Measurements from ENCODE around the gene EIF4EBP2.

Gene EIF4EBP2

DNA sequence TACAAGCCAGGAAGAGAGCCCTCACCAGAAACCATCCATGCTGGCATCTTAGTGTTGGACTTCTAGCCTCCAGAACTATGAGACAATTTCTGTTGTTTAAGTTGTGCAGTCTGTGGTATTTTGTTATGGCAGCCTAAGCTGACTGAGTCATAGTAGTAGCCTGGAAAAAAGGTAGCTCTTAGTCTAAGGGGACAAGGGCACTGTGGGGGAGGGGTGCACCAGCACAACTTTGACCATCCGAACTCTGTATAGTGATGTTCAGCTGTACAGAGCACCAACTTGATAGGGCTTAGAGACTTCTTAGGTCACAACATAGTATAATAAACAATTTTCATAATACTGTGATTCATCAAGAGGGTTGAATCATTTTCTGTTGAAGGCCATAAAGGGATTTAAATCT, 14.3 kb downstream of the EIF4EBP2 start:
- no peak for TF ChIP-seq ZFX (IDR thresholded peaks at IDR 0.05)
- TF ChIP-seq, protein P1, sequence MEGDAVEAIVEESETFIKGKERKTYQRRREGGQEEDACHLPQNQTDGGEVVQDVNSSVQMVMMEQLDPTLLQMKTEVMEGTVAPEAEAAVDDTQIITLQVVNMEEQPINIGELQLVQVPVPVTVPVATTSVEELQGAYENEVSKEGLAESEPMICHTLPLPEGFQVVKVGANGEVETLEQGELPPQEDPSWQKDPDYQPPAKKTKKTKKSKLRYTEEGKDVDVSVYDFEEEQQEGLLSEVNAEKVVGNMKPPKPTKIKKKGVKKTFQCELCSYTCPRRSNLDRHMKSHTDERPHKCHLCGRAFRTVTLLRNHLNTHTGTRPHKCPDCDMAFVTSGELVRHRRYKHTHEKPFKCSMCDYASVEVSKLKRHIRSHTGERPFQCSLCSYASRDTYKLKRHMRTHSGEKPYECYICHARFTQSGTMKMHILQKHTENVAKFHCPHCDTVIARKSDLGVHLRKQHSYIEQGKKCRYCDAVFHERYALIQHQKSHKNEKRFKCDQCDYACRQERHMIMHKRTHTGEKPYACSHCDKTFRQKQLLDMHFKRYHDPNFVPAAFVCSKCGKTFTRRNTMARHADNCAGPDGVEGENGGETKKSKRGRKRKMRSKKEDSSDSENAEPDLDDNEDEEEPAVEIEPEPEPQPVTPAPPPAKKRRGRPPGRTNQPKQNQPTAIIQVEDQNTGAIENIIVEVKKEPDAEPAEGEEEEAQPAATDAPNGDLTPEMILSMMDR (conservative IDR thresholded peaks at IDR 0.05) = no peak

DNA sequence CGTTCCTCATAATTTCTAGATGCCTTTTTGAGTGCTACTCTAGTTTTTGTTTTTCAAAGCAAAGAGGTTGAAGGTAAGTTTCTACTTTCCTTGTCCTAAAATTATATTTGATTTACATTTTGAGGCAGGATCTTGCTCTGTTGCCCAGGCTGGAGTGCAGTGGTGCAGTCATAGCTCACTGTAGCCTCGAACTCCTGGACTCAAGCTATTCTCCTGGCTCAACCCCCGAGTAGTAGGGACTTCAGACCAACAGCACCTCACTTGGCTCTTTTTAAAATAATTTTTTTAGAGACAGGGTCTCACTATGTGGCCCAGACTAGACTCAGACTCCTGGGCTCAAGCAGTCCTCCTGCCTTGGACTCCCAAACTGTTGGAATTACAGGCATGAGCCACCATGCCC, 14.8 kb downstream of the EIF4EBP2 start:
- H3K27ac ChIP-seq = no peak overlapping the region
- TF ChIP-seq, protein P1 (conservative IDR thresholded peaks at IDR 0.05) = no peak

More for the DNA sequence above, 14.3 kb downstream of the EIF4EBP2 start:
- H3K27ac ChIP-seq = no peak overlapping the region

DNA sequence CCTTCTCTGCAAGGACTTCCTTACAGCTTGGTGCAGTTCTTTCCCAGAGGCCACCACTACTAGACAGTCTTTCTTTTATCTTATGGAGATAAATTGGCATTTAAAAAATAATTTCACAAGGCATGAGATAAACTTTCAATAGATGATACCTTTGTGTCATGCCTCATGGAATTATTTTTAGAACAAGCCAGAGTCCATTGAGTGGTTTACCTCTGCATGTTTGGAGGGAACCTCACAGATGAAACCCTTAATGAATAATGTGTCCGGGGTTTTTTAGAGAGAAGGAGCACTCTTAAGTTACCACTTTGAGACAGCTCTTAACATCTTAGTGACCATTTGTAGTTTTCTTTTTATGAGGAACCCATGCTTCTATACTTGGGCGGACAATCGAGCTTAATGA, 20.4 kb downstream of the EIF4EBP2 start:
- TF ChIP-seq, protein P1 (conservative IDR thresholded peaks at IDR 0.05) = no peak
- no peak for TF ChIP-seq ZFX (IDR thresholded peaks at IDR 0.05)
- no peak overlapping the region for H3K27ac ChIP-seq

DNA sequence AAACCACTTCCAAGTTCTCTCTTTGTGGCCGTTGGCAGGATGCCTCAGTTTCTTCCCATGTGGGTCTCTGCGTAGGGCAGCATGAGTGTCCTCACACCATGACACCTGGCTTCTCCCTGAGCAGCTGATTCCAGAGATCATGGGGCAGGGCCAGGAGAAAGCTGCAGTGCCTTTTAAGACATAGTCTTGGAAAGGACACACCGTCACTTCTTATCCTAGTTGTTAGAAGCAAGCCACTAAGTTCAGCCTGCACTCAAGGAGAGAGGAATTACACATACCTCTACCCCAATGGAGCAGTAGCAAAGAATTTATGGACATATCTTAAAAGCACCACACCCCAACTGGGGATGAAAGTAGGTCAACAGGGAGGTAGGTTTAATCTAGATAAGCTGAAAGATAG, 21.2 kb downstream of the EIF4EBP2 start:
- no peak overlapping the region for H3K27ac ChIP-seq
- TF ChIP-seq, protein P1 (conservative IDR thresholded peaks at IDR 0.05) = no peak
- no peak for TF ChIP-seq ZFX (IDR thresholded peaks at IDR 0.05)

DNA sequence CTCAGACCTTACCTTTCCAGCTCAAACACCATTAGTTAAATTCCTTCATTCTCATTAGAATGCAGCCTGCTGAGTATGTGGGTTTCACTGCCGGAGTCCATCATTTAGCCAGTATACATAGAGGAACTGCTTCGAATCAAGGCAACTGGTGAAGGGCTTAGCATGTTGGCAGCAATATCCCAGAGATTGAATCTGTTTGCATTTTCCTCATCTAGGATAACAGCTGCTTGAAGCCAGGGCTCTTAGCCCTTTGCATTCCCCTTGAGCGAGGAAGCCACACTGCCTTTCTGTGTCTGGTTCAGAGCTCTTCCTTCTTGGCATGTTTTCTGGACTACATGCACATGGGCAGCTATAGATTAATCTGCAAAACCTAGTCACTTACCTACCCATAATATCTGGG, 22.9 kb downstream of the EIF4EBP2 start:
- H3K27ac ChIP-seq = no peak overlapping the region
- no peak for TF ChIP-seq ZFX (IDR thresholded peaks at IDR 0.05)
- TF ChIP-seq, protein P1 (conservative IDR thresholded peaks at IDR 0.05) = no peak

DNA sequence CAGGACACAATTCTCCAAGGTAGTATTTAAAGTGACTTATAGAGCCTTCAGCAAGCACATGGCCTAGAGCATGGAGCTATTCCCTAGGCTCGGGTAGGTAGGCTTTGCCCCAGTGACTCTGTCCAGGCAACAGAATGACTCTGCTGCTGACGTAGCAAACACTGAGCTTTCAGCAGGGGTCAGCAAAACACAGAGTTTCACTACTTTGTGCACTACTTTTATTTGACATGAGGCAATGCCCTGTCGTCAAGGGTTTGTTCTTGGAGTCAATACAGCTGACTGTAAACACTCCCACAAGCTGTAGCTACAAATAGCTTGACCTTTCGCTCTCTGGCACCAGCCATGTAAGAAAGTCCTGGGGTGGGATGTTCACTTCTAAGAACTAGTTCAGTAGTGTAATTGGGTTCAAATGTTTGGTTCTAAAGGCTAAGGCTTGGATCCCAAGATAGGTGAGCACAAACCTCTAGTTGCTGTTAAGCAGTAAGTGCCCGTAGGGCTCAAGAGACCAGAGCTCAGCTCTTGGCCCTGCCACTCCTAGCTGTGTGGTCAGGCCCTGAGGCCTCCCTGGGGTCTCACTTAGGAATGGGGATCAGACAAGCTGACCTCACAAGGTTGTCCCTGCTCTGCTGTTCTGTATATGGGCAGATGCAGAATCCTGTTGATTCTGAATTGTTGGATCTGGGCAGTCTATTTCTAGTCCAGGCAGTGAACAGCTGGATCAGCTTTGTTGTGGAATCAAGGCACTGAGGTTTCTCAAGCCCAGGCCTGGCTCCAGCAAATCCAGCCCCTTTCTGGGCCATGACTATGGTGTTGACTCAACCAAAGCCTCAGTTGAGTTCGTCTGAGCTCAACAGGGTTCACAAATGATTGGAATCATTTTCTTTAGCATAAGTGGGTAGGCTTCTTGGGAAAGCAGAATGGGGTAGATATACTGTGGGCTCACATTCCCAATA, 26.8 kb downstream of the EIF4EBP2 start:
- TF ChIP-seq, protein P1 (conservative IDR thresholded peaks at IDR 0.05) = no peak
- no peak for TF ChIP-seq ZFX (IDR thresholded peaks at IDR 0.05)
- H3K27ac ChIP-seq = no peak overlapping the region

DNA sequence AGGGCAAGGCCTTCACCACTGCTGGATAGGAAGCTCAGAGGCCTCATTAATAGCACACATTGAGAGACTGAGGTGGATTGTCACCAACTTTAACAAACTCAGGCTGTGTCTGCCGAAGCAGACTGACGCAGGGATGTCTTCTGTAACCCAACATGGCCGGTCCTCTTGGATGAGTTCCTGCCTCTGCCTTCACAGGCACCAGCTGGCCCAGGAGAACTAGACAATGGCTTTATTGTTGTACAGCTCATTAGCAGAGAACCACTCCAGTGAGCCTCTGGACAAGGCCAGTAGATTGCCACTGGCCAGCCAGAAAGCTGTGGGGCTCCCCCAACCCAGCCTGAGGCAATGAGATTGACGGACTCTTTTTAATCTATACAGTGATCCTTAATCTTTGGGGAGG, 28.2 kb downstream of the EIF4EBP2 start:
- H3K27ac ChIP-seq = no peak overlapping the region
- TF ChIP-seq, protein P1 (conservative IDR thresholded peaks at IDR 0.05) = no peak
